NOMO-1 treated with dmso at 0.1 percent for 144 hours (cell line): ENCODE measurements around the gene MAPK10.
"Not testable (repeated sequence)": the region's sequence is repeated elsewhere in the genome, so short reads cannot be mapped to it uniquely, and the experiment has no call there.

Source experiments
- DNase-seq: peaks from one replicate; lab custom pipeline; 2025; ENCODE audit not compliant: unreplicated experiment; lab: John Stamatoyannopoulos, UW

The MAPK10 gene

DNA sequence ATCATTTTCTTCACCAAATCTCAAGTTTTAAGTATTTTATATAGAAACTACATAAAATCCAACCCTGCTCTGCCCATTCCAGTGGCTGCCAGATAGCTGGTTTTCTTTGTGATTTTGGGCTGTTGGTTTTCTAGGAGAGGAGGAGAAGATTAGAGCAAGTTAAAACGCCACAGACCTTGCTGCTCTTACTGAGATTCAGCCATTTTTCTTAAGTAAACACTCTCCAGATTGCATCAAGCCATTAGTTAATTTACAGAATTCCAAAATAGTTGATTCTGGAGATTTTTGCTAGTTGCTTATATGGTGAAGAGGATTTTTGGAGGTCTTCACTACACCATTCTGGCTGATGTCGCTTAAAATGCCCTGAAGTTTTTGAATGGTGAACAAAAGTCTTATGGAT, 366.2 kb downstream of the MAPK10 start:
- no peak for DNase-seq

DNA sequence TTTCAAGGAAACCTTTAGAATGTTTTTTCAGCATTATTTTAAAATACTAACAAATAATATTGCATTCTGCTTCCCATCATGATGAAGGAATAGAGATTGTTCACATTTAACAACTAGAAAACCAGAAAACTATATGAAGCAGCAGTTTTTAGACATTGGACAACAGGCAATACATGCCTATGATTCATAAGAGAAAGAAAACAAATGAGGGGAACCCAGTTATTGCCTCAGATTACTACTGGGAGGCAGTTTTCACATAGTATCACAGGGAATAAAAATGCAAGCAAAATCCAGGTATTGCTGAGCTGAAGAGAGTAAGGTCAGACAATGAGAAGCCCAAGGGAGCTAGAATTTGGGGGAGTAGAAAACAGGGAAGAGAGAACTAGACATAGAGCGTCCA, 373.6 kb downstream of the MAPK10 start:
- DNase-seq: no peak

DNA sequence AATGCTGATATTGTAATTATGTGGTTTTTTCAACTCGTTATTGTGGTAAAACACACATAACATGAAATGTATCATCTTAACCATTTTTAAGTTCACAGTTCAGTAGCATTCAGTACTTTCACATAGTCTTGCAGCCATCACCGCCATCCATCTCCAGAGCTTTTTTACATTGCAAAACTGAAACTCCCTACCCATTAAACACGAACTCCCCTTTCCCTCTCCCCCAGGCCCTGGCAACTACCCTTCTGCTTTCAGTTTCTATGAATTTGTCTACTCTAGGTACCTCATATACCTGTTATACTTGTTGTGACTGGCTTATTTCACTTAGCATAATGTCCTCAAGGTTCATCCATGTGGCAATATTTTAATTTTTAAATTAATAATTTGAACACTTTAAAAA, 380.6 kb downstream of the MAPK10 start:
- no peak for DNase-seq

DNA sequence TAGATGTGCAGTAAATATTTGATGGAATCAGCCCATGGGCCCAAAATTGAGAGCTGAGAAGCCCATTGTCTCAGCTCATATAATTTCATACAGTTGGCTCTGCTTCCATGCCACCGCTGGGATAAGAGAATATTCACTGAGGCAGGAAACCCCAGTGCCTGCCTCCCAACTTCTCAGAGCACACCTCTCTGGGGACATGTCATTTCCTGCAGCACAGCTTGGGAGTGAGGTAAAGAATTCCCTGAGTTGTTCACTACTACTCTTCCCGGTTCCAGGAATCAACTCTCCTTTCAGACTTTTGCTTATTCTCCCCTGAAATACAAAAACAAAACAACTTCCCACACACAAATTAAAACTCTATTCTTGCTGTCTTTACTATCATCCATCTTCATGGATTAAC, 389.3 kb downstream of the MAPK10 start:
- DNase-seq: no peak

DNA sequence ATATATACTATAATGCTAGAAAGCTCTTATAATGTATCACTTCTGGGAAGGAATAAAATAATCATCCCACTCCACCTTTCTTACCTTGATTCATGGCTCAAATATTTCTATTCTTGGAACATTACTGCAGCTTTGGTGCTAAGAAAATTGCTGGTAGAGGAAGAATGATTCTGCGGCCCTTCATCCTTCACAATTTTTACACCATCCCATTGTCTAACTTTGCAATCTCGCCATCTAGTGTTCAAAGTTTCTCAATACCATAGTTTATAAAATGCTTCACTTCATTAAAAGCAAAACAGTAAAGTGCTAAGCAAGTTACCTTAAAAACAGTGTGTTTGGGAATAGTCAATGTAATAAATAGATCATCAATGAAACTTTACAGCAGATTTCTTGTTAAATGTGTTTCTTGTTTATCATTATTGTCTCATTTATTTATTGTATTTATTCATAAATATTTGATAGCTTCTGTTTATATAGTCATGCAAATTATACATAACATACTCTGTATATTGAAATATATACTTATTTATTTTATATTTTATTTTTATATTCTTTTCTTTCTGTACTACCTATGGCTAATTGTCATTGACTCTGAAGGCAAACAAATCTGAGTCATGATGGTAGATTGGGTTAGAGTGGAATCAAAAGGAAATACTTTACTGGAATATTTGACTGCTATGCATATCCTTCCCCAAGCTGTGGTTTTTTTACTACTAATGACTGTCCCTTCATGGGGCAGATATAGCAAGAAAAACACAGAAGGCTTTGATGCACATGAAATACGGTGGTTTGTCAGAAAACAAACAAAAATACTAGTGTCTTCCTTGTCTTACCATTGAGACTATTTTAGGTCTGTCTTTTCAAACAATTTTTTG, 390.7 kb downstream of the MAPK10 start:
- no peak for DNase-seq

DNA sequence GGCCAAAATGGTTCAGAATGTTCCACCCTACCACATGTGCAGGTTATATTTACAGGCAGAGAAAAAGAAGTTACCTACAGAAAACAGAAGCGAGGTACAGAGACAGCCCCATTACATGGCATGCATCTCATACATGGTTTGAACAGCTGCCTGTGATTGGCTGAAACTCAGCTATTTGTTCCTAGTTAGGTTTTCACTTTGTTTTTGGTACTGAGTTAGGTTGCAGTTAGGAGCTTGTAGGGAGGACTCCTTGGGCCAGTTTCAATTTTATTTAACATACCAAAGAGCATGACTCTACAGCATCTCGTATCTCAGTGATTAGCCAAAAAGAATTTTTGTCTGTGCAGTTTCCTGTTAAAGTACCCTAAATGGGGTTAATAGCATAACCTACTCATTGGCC, 392.0 kb downstream of the MAPK10 start:
- DNase-seq: no peak

DNA sequence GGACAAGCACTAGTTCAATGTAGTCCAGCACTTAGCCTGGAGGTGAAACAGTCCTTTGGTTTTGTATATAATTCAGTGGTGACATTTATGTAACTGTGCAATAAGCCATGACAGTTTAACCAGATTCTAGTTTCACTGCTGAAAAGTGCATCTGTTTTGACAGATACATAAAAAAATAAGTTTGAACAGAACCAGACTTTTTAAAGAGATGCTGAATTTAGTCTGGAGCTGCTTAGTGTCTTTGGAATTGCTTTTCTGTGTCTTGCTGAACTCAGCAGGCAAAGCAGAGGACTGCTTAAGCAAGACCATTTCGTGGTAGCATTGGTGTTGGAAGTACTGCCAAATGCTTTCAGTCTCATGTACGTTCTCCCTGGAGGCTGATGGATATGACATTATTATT, 393.5 kb downstream of the MAPK10 start:
- DNase-seq: no peak

DNA sequence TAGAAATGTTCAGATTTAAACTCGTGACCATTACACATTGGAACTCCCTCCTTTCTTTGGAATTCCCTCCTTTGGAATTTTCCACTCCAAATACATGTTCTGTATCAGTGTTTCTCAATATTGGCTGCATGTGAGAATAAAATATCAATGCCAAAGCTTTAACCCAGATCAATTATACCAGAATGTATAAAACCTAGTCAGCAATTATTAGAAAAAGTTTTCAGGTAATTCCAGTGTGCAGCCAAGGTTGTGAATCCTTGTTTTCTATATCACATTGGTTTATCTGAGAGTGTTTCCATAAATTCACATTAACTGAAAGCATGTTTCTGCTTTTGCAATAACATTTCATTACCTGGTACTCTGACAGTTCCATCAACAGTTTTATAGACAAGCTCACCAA, 394.3 kb downstream of the MAPK10 start:
- no peak for DNase-seq

DNA sequence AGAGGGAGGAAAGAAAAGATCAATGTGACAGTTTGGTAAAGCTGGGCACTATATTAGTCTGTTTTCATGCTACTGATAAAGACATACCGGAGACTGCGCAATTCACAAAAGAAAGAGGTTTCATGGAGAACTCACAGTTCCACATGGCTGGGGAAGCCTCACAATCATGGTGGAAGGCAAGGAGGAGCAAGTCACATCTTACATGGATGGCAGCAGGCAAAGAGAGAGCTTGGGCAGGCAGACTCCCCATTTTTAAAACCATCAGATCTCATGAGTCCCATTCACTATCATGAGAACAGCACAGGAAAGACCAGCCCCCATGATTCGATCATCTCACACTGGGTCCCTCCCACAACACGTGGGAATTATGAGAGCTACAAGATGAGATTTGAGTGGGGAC, 394.8 kb downstream of the MAPK10 start:
- not testable (repeated sequence) for DNase-seq

DNA sequence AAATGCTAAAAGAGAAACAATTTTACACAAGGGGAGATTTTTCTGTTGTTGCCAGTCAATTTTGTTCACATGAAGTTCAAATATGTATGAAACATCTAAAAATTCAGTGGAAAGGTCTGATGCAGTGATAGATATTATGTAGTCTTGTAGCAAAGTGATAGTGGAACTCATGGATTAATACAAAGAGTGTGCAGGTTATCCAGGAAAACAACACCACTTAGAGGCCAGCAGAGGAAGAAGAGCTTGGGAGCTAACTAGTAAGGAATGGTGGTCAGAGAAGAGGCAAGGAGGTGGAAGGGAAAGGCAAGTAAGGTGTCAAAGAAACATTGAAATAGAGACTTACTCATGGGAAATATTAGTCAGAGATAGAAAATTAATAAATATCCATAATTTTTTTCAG, 395.6 kb downstream of the MAPK10 start:
- DNase-seq: no peak

DNA sequence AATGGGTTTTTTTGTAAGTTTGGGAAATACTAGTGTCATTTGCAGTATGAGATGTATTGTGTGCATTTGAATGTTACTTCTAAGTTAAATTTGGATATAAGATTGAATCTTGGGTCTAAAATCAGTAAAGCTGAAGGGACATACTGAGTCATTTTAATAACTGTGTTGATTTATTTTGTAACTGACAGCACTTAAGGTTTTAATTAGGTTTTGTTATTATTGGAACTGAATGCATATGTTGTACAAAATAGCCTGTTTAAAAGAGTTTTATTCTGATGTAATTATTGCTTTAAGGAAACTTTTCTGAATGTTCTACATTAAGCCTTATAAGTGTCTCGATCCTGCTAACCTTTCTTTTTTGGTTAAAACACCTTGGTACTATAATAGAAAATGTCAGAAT, 396.6 kb downstream of the MAPK10 start:
- DNase-seq: no peak

DNA sequence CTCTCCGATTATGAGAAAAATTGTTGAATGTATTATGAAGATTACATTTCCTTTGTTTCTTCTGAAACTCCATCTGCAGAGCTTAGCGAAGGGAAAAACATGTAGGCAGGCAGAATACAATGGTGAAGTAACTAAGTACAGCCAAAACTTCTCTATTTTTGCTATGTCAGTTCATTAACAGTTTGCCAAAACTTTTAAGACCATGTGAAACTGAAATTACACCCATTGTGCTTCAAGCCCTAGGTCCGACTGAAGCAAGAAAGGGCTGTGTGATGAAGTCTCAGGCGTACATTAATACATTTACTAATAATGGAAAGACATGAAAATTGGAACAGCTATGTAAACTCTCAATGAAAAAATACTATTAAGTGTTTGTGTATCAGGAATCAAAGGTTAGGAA, 398.0 kb downstream of the MAPK10 start:
- DNase-seq: no peak

DNA sequence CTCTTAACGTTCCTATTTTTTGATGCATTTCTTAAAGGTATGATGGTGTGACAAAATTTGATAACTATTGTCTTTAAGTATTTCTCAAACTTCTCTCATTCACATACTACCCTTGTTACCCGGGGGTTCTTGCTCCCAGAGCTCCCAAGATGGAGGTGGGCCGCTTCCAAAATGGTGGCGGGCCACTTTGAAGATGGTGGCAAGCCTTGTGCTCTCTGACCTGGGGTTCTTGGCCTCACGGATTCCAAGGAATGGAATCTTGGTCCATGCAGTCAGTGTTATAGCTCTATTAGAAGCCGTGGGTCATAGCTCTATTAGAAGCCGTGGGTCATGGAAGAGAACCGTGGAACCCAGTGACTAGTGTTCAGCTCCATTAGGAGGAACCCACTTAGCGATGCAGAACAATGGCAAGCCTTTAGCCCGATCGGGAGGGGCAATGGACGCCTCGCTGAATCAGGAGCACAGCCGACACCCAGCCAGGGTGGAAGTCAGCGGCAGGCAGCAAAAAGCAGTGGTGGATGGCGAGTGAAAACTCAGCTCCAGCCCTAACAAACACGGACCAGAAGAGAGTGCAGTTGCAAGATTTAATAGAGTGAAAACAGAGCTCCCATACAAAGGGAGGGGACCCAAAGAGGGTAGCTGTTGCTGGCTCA, 403.4 kb downstream of the MAPK10 start:
- DNase-seq: no peak

DNA sequence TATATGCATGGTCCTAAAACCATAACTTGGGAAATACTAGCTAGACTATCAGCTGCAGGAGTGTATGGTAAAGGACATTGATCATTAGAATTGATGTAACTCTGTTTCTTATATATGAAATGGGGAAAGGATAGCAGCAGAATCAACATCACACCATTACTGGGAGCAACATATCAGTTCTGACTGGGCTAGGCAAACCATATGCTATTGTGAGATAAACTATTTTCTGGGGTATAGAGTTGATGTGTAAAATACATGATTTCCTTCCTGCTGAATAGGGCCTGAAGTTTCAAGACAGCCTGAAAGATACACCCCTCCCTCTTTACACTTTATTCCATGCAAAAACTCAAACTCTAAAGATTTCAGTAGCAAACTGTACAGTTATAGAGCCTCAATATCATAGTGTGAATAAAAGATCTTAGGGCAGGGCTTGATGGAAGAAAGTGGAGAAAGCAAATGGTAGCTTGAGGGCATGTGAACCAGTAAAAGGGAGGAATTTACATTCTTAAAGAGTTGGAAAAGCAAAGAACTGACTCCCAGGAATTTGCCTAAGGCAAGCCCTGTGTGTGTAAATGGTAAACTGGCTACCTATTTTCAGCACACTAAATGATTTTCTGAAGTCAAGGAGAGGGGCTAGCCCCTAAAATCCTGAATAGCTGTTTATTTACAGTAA, 404.1 kb downstream of the MAPK10 start:
- no peak for DNase-seq

DNA sequence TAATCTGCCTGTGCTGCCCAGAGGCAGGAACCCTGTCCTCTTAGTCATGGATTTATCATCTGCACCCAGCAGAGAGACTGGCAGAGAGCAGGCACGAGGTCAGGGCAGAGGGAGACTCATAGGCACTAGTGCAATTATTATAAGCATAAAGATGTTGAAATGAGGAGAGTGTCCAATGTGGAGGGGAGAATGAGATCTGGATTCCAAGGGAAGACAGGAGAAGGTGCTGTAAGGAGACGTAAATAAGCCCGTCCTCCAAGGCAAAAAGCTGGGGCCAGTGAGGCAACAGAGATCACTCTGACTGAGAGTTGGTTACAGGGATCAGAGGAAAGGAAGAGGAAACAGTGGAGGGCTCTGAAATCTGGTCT, 406.2 kb downstream of the MAPK10 start:
- no peak for DNase-seq

DNA sequence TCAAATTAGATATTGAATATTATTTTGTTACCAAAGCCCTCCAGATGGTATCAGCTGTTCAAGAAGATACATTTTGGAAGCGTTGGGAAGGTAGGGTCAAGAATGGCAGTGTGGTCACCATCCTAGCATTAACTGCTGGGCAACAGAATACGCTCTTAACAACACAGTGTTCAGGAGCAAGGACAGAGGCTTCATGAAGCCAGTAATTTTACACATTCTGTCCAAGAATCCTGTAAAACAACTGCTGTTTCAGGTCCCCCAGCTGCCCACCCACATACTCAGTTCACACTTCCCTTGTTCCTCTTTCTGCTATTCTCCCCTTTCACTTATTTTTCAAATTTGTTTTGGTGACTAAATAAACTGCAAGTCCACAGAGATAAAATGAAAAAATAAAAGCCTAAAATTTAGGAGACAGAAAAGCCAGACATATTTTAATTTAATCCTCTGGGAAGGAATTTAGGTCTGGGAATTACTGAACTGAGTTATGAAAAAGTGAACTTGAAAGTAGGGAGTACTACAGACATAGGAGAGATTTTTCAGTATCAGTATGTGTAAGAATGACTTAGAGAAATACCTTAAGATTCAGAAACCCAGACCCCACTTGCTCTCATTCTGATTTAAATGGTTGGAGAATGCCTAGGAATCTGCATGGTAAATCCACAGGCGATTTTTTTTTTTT, 406.7 kb downstream of the MAPK10 start:
- no peak for DNase-seq

DNA sequence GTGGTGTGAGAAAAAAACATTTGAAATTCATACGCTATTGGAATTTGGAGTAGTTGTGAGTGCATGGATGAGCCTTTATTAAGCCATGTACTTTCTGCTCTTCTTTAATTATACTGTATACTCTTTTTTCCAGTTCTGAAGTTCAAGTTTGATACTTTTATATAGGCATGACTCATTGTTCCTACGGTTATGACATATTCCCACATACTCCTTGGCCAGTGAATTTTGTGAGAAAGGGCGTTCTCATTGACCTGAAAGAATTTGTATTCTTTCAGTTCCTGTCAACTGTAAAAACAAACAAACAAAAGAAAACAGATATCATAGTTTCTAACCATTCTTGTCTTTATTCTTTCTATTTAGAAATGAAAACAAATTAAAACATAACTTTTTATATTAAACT, 407.3 kb downstream of the MAPK10 start:
- no peak for DNase-seq

DNA sequence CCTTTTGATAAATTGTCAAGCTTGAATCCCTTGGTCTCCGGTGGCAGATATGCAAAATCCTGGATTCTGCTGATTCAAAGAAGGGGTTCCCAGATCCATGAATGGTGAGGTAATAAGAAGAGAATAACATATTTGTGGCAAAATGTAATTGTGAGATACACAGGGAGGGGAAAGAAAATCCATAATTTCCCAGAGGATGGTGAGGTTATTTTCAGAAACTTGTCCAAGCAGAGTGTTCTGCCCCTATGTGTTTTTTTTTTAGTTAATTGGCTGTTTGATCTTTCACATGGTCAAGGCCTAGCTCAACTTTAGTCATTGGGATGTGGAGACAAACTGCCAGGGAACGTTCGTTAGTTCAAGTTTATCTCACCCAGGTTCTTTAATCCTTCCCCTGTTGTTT, 408.8 kb downstream of the MAPK10 start:
- DNase-seq: no peak

DNA sequence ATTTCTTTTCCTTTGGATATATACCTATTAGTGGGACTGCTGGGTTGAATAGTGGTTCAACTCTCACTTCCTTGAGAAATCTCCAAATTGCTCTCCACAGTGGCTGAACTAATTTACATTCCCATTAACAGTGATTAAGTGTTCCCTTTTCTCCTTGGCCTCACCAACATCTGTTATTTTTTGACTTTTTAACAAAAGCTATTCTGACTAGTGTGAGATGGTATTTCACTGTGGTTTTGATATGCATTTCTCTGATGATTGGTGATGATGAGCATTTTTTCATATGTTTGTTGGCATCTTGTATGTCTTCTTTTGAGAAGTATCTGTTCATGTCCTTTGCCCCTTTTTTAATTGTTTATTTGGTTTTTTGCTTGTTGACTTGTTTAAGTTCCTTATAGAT, 413.0 kb downstream of the MAPK10 start:
- no peak for DNase-seq

DNA sequence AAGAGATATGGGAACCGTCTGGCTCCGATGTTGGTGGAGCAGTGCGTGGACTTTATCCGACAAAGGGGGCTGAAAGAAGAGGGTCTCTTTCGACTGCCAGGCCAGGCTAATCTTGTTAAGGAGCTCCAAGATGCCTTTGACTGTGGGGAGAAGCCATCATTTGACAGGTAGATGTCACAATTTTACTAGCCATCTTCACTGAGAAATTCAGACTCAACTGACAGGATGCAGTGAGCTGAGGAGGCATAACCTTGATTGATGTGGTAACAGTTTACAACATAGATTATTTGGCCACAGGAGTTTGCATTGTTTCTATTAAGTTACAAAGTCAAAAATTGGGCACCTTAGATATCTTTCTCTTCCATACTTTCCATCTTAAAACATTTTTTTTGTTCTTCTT, 417.7 kb downstream of the MAPK10 start:
- DNase-seq: no peak

DNA sequence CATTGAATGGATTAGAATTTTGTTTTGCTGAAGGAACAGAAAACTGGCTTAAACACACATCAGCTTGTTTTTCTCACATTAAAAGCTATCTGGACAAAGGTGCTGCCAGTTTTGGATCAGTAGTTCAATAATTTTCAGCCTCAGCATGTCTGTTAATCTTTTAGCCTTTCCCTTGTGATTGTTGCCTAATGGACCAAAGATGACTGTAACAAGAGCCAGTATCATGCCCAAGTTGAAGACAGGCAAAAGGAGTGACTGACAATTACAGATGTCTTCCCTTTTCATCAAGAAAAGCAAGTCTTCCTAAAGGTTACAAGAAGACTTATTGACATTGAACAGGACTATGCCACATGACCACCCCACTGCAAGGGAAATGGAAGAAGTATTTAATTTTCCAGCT, 419.7 kb downstream of the MAPK10 start:
- no peak for DNase-seq
